DMS53 (cell line): ENCODE data around the gene SPECC1.
"Not testable (repeated sequence)": the region's sequence is repeated elsewhere in the genome, so short reads cannot be mapped to it uniquely, and the experiment has no call there.

ENCODE experiments used
- DNase-seq: peaks from one replicate; lab custom pipeline; 2025; lab: John Stamatoyannopoulos, UW

SPECC1 gene

DNA sequence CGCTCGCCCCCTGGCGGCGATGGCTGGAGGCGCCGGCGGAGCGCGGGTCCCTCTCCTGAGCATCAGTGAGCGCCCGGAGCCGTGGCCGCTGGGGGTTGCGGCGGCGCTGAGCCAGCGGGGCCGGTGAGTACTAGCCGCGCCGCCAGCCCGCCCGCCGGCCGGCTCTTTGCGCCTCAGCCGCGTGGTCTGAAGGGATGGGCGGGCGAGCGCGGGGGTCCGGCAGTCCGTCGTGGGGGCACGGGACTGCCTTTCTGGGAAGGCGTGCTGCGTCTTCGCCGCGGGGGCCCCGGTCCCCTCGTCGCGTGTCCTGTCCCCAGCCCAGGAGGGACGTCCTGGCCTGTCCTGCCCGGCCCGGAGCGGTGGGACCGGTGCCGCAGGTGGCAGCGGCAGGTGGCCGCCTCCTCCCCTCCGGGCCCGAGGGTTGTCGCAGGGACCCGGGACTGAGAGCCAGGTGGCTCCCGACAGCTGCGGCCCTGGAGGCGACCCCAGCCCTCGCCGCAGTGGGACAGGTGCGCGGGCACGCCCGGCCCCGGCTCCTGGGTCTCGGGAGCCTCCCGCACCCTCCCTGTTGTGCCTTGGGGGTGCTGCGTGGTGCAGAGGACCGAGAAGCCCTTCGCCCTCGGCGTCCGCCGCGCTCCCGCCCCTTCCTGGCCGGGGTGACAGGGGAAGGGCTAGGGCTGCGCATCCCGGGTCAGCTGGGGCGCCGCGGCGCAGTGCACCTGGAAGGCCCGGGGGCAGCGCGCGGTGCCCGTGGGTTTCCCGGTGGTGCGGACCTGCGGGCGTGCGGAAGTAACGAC is at the start of gene SPECC1:
Gene SPECC1 (plus strand): TSS at position 58 of the 797 bp plus-strand sequence. CDS start 87,293 bp downstream, outside the sequence.
- DNase-seq = peak; percentile 85

DNA sequence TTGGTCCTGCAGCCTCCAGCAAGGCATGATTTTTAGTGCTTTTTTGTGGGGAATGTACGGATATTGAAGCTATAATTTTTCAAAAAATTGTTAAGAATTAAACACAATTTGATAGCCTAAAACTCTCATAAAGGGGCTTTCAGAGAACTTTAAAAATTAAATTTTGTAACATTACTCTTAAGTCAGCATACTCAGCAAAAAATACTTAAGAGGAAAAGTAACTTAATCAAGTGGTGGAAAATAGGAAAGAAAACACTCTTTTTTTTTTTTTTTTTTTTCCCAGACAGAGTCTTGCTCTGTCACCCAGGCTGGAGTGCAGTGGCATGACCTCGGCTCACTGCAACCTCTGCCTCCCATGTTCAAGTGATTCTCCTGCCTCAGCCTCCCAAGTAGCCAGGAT is 46.2 kb upstream of the SPECC1 start:
- DNase-seq = not testable (repeated sequence)

DNA sequence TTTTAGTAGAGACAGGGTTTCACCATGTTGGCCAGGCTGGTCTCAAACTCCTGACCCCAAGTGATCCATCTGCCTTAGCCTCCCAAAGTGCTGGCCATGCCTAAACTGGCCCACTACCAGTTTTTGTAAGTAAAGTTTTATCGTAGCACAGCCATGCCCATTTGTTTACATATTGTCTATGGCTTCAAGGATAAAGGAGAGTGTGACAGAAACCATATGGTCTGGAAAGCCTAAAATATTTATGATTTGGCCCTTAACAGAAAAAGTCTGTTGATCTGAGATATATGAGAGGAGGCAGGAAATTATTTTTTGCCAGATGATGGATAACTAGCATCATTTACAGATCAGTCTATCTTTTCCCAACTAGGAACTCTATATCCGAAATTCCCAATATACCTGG is 36.0 kb upstream of the SPECC1 start:
- DNase-seq = no peak

- no peak for DNase-seq
Measured at GRCh38 chr17:19975601-19976000, 33.6 kb upstream of the SPECC1 start.

- DNase-seq = peak; percentile 92
Measured at GRCh38 chr17:19977293-19978208, 31.6 kb upstream of the SPECC1 start, which contains the start of gene AKAP10. TSS of gene AKAP10 (minus strand) at chr17:19977828. CDS start at chr17:19977679, 149 bp downstream.

DNA sequence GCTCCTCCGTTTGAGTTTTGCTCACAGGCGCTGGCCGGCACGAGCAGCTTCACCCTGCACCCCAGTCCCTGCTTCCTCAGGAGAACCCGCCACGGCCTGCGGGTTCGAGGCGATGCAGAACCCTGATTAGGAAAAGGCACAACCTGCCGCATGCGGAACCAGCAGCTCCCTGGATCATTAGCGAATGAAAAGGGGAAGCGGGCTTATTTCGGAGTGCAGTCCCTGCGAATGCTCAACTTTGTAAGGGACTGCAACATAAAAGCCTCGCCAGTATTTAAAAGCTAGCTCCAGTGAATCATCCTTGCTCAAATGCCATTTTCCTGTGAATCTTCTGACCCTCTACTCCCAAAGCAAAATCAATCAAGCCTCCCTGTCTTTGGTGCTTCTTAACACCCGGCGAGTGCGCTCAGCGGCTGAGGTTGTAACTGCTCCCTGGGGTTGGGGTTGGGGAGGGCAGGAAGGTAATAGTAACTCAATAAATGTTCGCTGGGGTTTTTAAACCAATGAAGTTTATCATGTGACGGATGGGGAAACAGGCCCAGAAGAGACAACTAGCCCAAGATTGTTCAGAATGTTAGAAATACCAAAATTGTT is 30.9 kb upstream of the SPECC1 start:
- DNase-seq = peak; percentile 69

- DNase-seq = no peak
Measured at GRCh38 chr17:19978805-19979211, 30.4 kb upstream of the SPECC1 start.

- DNase-seq = no peak
Measured at GRCh38 chr17:19979917-19980770, 29.0 kb upstream of the SPECC1 start.

DNA sequence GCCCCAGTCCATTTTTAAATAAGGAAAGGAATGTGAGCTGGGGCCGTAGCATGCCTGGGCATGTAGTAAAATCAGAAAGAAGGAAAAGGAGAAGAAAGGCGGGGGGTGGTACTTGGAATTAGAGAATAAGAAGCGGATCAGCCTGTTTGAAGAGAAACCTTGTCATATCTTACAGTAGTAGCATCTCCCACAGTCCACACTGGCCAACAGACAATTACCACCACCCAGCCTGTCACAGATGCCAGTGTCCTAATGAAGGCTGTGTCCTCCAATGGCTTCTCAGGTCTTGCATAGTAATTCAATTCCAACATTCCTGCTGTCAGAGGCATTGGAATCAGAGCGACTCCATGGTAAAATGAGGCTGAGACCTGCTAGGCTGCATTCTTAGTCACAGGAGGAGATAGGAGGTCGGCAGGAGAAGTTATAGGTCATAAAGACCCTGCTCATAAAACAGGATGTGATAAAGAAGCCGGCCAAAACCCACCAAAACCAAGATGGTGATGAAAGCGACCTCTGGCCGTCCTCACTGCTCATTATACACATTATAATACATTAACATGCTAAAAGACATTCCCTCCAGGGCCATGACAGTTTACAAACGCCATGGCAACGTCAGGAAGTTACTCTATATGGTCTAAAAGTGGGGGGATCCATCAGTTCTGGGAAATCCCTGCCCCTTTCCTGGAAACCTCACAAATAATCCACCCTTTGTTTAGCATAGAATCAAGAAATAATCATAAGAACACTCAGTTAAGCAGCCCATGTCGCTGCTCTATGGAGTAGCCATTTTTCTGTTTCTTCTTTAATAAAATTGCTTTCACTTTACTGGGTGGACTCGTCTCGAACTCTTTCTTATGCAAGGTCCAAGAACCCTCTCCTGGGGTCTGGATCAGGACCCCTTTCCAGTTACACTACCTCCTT is 22.0 kb upstream of the SPECC1 start:
- DNase-seq = no peak

DNA sequence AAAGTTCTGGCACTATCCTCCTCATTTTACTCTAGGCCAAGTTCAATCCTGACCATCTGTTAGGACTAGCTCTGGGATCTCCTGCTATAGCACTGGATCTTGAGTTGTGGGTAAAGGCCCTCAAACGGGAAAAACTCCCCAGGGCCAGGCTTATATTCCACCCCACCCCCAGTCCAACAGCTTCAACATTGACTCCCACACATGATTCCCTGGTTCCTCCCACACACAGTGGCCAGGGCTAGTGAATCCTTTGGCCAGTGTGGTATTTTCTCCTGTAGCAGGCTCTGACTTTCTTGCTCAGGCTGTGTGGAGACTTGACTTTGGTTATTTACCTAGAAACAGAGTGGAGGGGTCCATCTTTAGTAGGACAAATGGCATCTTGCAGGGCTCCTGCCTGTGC is 21.3 kb upstream of the SPECC1 start:
- DNase-seq = no peak

DNA sequence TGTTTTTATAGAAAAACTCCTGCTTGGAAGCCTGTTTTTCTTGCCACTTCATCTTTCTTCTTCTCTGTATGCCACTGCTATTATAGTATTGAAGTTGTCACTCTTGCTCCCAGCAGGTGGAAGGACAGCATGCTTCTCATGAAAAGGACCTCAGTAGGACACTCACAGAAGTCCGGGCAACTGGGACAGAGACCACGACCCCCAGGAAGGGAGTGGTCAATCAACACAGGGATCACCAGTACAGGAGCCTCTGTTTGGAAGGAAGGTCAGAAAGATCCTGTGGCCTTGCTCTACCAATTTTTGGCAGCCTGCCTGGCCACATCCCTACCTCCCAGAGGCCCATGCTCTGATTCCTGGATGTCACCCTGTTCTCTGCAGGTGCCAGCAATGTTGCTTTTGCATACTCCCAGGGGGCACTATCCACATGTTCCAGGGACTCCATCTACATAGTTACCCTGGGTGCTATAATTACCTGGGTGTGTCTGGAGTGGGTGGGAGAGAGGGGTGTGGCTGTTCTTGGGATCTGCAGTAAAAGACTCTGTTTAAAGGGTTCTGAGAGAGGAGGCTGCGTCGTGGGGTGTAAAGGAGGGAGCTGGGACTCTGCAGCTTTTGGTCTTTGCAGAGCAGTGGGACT is 17.8 kb upstream of the SPECC1 start:
- no peak for DNase-seq

DNA sequence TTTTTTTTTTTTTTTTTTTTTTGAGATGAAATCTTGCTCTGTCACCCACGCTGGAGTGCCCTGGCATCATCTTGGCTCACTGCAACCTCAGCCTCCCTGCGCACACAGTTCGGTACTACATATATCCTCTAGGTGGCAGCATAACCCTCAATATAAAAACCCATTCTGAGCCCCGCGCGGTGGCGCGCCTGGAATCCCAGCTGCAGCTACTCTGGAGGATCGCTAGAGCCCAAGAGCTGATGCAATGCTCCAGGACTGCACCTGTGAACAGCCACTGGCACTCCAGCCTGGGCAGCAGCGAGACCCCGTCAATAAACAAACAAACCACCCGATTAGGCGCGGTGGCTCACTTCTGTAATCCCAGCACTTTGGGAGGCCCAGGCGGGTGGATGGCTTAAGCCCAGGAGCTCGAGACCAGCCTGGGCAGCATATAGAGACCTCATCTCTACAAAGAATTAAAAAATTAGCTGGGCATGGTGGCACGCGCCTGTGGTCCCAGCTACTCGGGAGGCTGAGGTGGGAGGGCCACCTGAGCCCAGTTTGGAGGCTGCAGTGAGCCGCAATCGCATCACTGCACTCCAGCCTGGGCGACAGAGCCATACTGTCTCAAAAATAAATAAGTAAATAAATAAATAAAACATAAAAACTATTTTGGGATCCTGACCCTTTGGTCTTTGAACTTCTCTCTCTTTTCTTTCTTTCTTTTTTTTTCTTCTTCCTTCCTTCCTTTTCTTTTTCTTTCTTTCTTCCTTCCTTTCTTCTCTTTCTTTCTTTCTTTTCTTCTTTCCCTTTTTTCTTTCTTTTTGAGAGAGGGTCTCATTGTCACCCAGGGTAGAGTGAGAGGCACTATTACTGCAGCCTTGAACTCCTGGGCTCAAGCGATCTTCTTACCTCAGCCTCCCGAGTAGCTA is 16.1 kb upstream of the SPECC1 start:
- DNase-seq = peak; percentile 96

- DNase-seq = no peak
Measured at GRCh38 chr17:19996086-19996485, 13.1 kb upstream of the SPECC1 start.

GRCh38 chr17:19996502-19996901 is 12.7 kb upstream of the SPECC1 start:
- no peak for DNase-seq

- peak; percentile 64 for DNase-seq
Measured at GRCh38 chr17:20008242-20009051, 712 bp upstream of the SPECC1 start.

DNA sequence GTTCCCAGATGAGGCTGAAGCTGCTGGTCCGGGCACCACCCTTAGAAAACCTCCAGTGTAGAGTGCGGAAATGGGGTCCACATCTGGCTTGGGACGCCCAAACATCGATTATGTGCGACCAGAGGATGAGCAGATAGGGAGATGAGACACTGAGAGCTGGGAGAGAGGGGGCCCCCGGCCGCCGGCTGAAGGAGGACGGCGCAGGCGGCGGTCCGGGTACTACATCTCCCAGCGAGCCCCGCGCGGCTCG is 182 bp upstream of the SPECC1 start:
- no peak for DNase-seq

GRCh38 chr17:20010099-20010863 is 1.1 kb downstream of the SPECC1 start:
- peak; percentile 78 for DNase-seq
